ENCODE data around the gene COX7B2. TPM values are rescaled to one million over a fixed set of nuclear protein-coding genes. Genes with fewer than 3 reads are reported as not detected.

COX7B2 gene, protein sequence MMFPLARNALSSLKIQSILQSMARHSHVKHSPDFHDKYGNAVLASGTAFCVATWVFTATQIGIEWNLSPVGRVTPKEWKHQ
- total RNA-seq (2021) = not detected in 2 replicates
- Bru-seq, nascent RNA = percentile 0 among the genes with signal in this experiment
- percentile 1 among the genes with signal in this experiment for BruChase-seq, experiment 1, labeled RNA remaining after a 2-hour chase
- percentile 0 among the genes with signal in this experiment for BruChase-seq, experiment 2, labeled RNA remaining after a 6-hour chase
- long read RNA-seq = 0 reads

DNA sequence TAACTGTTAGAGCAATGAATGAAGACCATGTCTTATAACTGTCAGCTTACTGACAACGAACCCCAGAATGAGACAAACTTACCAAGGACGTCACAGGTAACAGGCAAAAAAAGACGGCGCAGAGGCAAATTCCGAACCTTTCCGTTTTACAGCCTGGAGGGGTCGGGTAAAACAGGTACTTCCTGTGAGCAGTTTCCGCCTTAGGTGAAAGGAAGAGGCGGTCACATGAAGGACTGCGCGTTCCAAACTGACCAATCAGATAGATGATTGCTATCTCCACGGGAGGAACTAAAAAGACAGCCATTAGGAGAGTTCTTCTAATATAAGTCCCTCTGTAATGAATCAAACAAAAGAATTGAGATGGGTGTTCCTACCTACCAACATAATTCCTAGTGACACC is at the start of gene COX7B2:
COX7B2 (minus strand) TSS at position 168 of the 400 bp plus-strand sequence. CDS start 174,053 bp downstream, outside the sequence.
- no peak within 1 kb of the TSS for H3K27ac ChIP-seq (ENCODE audit: low read depth, low read length, poor library complexity, severe bottlenecking)
- H3K9me3 ChIP-seq (ENCODE audit: low read depth, low read length, poor library complexity, severe bottlenecking) = no peaks in the 10 kb centered on the region
- ChIA-PET CTCF (no interaction called here), POLR2A (ENCODE audit: low non-redundant PET) (no interaction called here)
- no peaks in the 10 kb centered on the region for H3K4me1 ChIP-seq (ENCODE audit: insufficient read depth, low read length, poor library complexity, severe bottlenecking)
- H3K27me3 ChIP-seq (replicated peaks; ENCODE audit: insufficient read depth, low read depth, low read length, poor library complexity) = no peaks in the 10 kb centered on the region
- H3K36me3 ChIP-seq (ENCODE audit: insufficient read depth, low read length, poor library complexity, severe bottlenecking) = no peaks in the 10 kb centered on the region
- intact Hi-C loops (cut with micrococcal nuclease; ENCODE audit: unreplicated experiment) = no loop called here
- no peak for DNase-seq (ENCODE audit: low spot score)
- BruUV-seq (replicated peaks) = no TSS peak
- H3K4me3 ChIP-seq (ENCODE audit: low read depth, low read length, poor library complexity, severe bottlenecking) = no peak within 1 kb of the TSS
- TF ChIP-seq, protein P1, sequence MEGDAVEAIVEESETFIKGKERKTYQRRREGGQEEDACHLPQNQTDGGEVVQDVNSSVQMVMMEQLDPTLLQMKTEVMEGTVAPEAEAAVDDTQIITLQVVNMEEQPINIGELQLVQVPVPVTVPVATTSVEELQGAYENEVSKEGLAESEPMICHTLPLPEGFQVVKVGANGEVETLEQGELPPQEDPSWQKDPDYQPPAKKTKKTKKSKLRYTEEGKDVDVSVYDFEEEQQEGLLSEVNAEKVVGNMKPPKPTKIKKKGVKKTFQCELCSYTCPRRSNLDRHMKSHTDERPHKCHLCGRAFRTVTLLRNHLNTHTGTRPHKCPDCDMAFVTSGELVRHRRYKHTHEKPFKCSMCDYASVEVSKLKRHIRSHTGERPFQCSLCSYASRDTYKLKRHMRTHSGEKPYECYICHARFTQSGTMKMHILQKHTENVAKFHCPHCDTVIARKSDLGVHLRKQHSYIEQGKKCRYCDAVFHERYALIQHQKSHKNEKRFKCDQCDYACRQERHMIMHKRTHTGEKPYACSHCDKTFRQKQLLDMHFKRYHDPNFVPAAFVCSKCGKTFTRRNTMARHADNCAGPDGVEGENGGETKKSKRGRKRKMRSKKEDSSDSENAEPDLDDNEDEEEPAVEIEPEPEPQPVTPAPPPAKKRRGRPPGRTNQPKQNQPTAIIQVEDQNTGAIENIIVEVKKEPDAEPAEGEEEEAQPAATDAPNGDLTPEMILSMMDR (conservative IDR thresholded peaks at IDR 0.05; ENCODE audit: low read depth, low read length) = no peak
- no peak for TF ChIP-seq EZH2 (IDR thresholded peaks at IDR 0.05; ENCODE audit: borderline replicate concordance, low read depth, low read length, poor library complexity, severe bottlenecking)

DNA sequence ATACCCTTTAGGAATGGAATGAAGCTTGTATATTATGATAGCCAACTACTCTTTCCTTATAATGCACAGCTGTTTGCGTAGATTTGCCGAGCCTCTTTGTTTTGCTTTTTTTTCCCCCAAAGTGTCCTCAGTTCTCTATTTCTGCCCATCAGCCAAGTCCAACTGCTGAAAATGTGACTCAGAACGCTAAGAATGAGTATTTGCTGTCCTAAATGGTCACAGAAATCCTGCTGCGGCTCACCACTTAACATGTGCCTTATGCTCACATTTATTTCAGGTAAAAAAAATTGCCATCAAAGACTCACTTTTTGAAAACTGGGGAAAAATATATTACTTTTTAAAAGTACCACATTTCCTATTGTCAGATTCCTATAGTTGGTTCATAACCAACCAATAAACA is 47.4 kb upstream of the COX7B2 start:
- POLR2A ChIA-PET (ENCODE audit: low non-redundant PET) = no interaction called here
- peaks cover 7% of the 10 kb centered on the region for H3K4me1 ChIP-seq (ENCODE audit: insufficient read depth, low read length, poor library complexity, severe bottlenecking)
- TF ChIP-seq, protein P1 (conservative IDR thresholded peaks at IDR 0.05; ENCODE audit: low read depth, low read length) = no peak
- no peak for TF ChIP-seq EZH2 (IDR thresholded peaks at IDR 0.05; ENCODE audit: borderline replicate concordance, low read depth, low read length, poor library complexity, severe bottlenecking)

DNA sequence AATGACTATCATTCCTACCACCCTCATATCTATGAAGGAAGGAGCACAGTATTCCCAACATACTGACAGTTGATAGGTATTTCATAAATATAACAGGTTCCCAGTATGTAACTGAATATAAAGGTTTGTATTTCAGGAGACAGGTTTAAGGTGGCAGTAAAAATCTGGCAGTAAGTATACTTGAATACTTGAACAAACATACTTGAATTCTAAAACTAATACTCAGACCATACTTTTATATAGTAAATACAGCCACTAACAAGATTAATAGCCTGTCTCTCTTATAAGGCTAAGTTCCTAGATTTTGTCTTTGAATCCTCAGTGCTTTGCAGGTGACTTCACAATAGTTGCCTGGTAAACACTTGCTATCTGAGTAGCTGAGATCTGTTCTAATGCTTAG is 46.6 kb upstream of the COX7B2 start:
- Histone ChIP-seq H3K36me3 (ENCODE audit: insufficient read depth, low read length, poor library complexity, severe bottlenecking) (no peaks in the 10 kb centered on the region), H3K9me3 (ENCODE audit: low read depth, low read length, poor library complexity, severe bottlenecking) (no peaks in the 10 kb centered on the region), H3K4me1 (ENCODE audit: insufficient read depth, low read length, poor library complexity, severe bottlenecking) (peaks cover 7% of the 10 kb centered on the region), H3K27ac (ENCODE audit: low read depth, low read length, poor library complexity, severe bottlenecking) (no peak overlapping the region), H3K4me3 (ENCODE audit: low read depth, low read length, poor library complexity, severe bottlenecking) (no peak overlapping the region), H3K27me3 (replicated peaks; ENCODE audit: insufficient read depth, low read depth, low read length, poor library complexity) (no peaks in the 10 kb centered on the region)
- BruUV-seq (replicated peaks) = no TSS peak
- DNase-seq (ENCODE audit: low spot score) = no peak
- POLR2A ChIA-PET (ENCODE audit: low non-redundant PET) = no interaction called here
- intact Hi-C loops (cut with micrococcal nuclease; ENCODE audit: unreplicated experiment) = no loop called here
- TF ChIP-seq, protein P1 (conservative IDR thresholded peaks at IDR 0.05; ENCODE audit: low read depth, low read length) = no peak
- TF ChIP-seq EZH2 (IDR thresholded peaks at IDR 0.05; ENCODE audit: borderline replicate concordance, low read depth, low read length, poor library complexity, severe bottlenecking) = no peak
- CTCF ChIA-PET = no interaction called here

More for the DNA sequence above, 47.4 kb upstream of the COX7B2 start:
- H3K27me3 ChIP-seq (replicated peaks; ENCODE audit: insufficient read depth, low read depth, low read length, poor library complexity) = no peaks in the 10 kb centered on the region
- CTCF ChIA-PET = no interaction called here
- no TSS peak for BruUV-seq (replicated peaks)
- no peak overlapping the region for H3K4me3 ChIP-seq (ENCODE audit: low read depth, low read length, poor library complexity, severe bottlenecking)
- no peaks in the 10 kb centered on the region for H3K36me3 ChIP-seq (ENCODE audit: insufficient read depth, low read length, poor library complexity, severe bottlenecking)
- no peaks in the 10 kb centered on the region for H3K9me3 ChIP-seq (ENCODE audit: low read depth, low read length, poor library complexity, severe bottlenecking)
- DNase-seq (ENCODE audit: low spot score) = no peak
- intact Hi-C loops (cut with micrococcal nuclease; ENCODE audit: unreplicated experiment) = no loop called here
- H3K27ac ChIP-seq (ENCODE audit: low read depth, low read length, poor library complexity, severe bottlenecking) = no peak overlapping the region

Measured in A673 (cell line).